ENCODE measurements around the gene NUDT7. TPM values are rescaled to one million over a fixed set of nuclear protein-coding genes. Genes with fewer than 3 reads are reported as not detected.

The NUDT7 gene
- total RNA-seq, 1 donor from 2014 or later: 3.5 TPM

DNA sequence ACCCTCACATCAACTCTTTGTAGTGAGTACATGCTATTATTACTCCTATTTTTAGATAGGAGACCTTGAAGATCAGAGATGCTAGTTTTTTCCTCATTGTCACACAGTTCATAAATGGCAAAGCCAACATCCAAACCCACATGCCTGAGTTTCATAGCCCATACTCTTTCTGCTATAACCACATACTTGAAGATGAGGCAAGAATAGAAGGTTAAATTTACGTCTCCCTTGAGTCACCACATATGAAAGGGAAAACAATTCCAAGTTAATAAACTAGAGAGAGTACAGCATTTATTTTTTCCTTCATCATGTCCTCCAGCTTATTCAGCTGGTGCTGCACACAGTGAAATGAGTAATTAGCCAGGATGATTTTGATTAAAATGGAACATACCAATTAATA, 23.7 kb downstream of the NUDT7 start:
- Histone ChIP-seq H2AFZ (ENCODE audit: low read depth, low read length) (no peak overlapping the region), H3K27ac (ENCODE audit: low read depth, low read length) (no peak overlapping the region), H3K4me2 (ENCODE audit: low read length) (no peak overlapping the region), H3K4me3 (ENCODE audit: insufficient read depth, low read depth, low read length) (no peak overlapping the region), H4K20me1 (ENCODE audit: insufficient read depth, low read length) (no peaks in the 10 kb centered on the region), H3K36me3 (ENCODE audit: insufficient read depth, low read length) (no peaks in the 10 kb centered on the region), H3K9ac (ENCODE audit: low read length) (no peak overlapping the region), H3K79me2 (ENCODE audit: insufficient read depth, low read length) (no peaks in the 10 kb centered on the region), H3K9me3 (ENCODE audit: insufficient read depth, low read depth, low read length) (no peaks in the 10 kb centered on the region), H3K4me1 (ENCODE audit: insufficient read depth, low read length) (no peaks in the 10 kb centered on the region), H3K27me3 (ENCODE audit: insufficient read depth, low read length) (peaks cover 2% of the 10 kb centered on the region)
- Mint-ChIP-seq H3K27me3 (ENCODE audit: low read depth, unreplicated experiment) (peaks cover 16% of the 10 kb centered on the region), H3K27ac (ENCODE audit: unreplicated experiment) (no peak overlapping the region), H3K9me3 (ENCODE audit: unreplicated experiment) (peaks cover 5% of the 10 kb centered on the region), H3K4me1 (ENCODE audit: low read depth, unreplicated experiment) (no peaks in the 10 kb centered on the region), H3K4me3 (ENCODE audit: unreplicated experiment) (no peak overlapping the region), H3K36me3 (ENCODE audit: low read depth, unreplicated experiment) (no peaks in the 10 kb centered on the region)
- FAIRE-seq (no peak), DNase-seq (ENCODE audit: low read depth) (no peak)
- TF ChIP-seq, protein P1, sequence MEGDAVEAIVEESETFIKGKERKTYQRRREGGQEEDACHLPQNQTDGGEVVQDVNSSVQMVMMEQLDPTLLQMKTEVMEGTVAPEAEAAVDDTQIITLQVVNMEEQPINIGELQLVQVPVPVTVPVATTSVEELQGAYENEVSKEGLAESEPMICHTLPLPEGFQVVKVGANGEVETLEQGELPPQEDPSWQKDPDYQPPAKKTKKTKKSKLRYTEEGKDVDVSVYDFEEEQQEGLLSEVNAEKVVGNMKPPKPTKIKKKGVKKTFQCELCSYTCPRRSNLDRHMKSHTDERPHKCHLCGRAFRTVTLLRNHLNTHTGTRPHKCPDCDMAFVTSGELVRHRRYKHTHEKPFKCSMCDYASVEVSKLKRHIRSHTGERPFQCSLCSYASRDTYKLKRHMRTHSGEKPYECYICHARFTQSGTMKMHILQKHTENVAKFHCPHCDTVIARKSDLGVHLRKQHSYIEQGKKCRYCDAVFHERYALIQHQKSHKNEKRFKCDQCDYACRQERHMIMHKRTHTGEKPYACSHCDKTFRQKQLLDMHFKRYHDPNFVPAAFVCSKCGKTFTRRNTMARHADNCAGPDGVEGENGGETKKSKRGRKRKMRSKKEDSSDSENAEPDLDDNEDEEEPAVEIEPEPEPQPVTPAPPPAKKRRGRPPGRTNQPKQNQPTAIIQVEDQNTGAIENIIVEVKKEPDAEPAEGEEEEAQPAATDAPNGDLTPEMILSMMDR (IDR thresholded peaks at IDR 0.05; ENCODE audit: insufficient read depth, low read depth, low read length): no peak
- no peak for TF ChIP-seq EZH2 (IDR thresholded peaks at IDR 0.05; ENCODE audit: insufficient read depth, low read length)

DNA sequence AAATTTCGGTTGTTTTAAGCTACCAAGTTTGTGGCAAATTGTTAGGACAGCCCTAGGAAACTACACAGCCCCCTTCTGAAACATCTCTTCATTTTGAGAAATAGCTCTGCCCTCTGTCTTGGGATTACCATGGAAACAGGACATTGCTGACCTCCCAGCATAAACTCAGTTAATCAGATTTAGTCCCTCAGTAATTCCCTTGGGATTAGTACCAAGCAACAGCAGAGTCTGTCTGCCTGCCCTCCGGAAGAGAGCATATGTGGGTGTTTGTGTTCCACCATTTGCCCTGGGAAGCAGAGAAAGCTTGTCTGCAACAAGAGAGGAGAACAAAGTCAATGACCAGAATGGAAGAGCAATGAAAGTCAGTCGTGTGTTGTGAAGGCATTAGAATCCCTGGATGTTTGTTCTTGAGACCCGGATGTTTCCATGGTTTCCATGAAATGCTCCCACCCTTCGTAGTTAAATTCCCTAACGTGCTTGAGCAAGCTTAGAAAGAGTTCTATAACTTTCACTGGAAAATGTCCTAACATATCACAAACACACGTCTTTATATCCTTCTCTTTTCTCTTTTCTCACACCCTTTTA, 26.2 kb downstream of the NUDT7 start:
- Histone ChIP-seq H3K36me3 (ENCODE audit: insufficient read depth, low read length) (no peaks in the 10 kb centered on the region), H3K9me3 (ENCODE audit: insufficient read depth, low read depth, low read length) (no peaks in the 10 kb centered on the region), H4K20me1 (ENCODE audit: insufficient read depth, low read length) (no peaks in the 10 kb centered on the region), H2AFZ (ENCODE audit: low read depth, low read length) (no peak overlapping the region), H3K4me3 (ENCODE audit: insufficient read depth, low read depth, low read length) (no peak overlapping the region), H3K27ac (ENCODE audit: low read depth, low read length) (no peak overlapping the region), H3K4me2 (ENCODE audit: low read length) (no peak overlapping the region), H3K4me1 (ENCODE audit: insufficient read depth, low read length) (no peaks in the 10 kb centered on the region), H3K79me2 (ENCODE audit: insufficient read depth, low read length) (no peaks in the 10 kb centered on the region), H3K27me3 (ENCODE audit: insufficient read depth, low read length) (peaks cover 2% of the 10 kb centered on the region), H3K9ac (ENCODE audit: low read length) (no peak overlapping the region)
- Mint-ChIP-seq H3K27ac (ENCODE audit: unreplicated experiment) (no peak overlapping the region), H3K27me3 (ENCODE audit: low read depth, unreplicated experiment) (peaks cover 32% of the 10 kb centered on the region), H3K4me1 (ENCODE audit: low read depth, unreplicated experiment) (no peaks in the 10 kb centered on the region), H3K36me3 (ENCODE audit: low read depth, unreplicated experiment) (no peaks in the 10 kb centered on the region), H3K9me3 (ENCODE audit: unreplicated experiment) (peaks cover 5% of the 10 kb centered on the region), H3K4me3 (ENCODE audit: unreplicated experiment) (no peak overlapping the region)
- TF ChIP-seq, protein P1 (IDR thresholded peaks at IDR 0.05; ENCODE audit: insufficient read depth, low read depth, low read length): no peak
- no peak for TF ChIP-seq EZH2 (IDR thresholded peaks at IDR 0.05; ENCODE audit: insufficient read depth, low read length)
- DNase-seq (ENCODE audit: low read depth) (no peak), FAIRE-seq (no peak)

DNA sequence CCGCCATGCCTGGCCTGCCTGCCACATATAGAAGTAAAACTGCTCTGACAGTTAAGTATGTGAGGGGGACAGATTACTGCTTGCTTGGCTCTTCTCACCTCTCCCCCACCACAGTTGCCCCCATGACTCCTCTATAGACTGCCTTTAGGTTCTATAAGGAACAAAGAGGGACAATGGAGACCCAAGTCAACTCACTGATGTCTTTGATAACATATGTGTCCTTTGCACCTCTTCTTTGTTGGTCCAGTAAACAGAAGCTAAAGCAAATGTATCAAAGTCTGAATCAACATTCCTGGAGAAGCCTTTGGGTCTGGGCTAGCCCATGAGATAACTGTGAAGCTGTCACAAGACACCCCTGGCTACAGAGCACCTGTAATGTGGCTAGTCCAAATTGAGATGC, 27.1 kb downstream of the NUDT7 start:
- no peak for FAIRE-seq
- Mint-ChIP-seq H3K27ac (ENCODE audit: unreplicated experiment) (no peak overlapping the region), H3K4me1 (ENCODE audit: low read depth, unreplicated experiment) (no peaks in the 10 kb centered on the region), H3K4me3 (ENCODE audit: unreplicated experiment) (no peak overlapping the region), H3K36me3 (ENCODE audit: low read depth, unreplicated experiment) (no peaks in the 10 kb centered on the region), H3K27me3 (ENCODE audit: low read depth, unreplicated experiment) (peaks cover 36% of the 10 kb centered on the region), H3K9me3 (ENCODE audit: unreplicated experiment) (peaks cover 5% of the 10 kb centered on the region)
- DNase-seq (ENCODE audit: low read depth): no peak
- Histone ChIP-seq H3K36me3 (ENCODE audit: insufficient read depth, low read length) (no peaks in the 10 kb centered on the region), H3K27ac (ENCODE audit: low read depth, low read length) (no peak overlapping the region), H3K9me3 (ENCODE audit: insufficient read depth, low read depth, low read length) (no peaks in the 10 kb centered on the region), H3K9ac (ENCODE audit: low read length) (no peak overlapping the region), H3K27me3 (ENCODE audit: insufficient read depth, low read length) (peaks cover 2% of the 10 kb centered on the region), H3K4me1 (ENCODE audit: insufficient read depth, low read length) (no peaks in the 10 kb centered on the region), H3K79me2 (ENCODE audit: insufficient read depth, low read length) (no peaks in the 10 kb centered on the region), H2AFZ (ENCODE audit: low read depth, low read length) (no peak overlapping the region), H4K20me1 (ENCODE audit: insufficient read depth, low read length) (no peaks in the 10 kb centered on the region), H3K4me3 (ENCODE audit: insufficient read depth, low read depth, low read length) (no peak overlapping the region), H3K4me2 (ENCODE audit: low read length) (no peak overlapping the region)
- TF ChIP-seq EZH2 (IDR thresholded peaks at IDR 0.05; ENCODE audit: insufficient read depth, low read length): no peak
- TF ChIP-seq, protein P1 (IDR thresholded peaks at IDR 0.05; ENCODE audit: insufficient read depth, low read depth, low read length): no peak

Data from astrocyte (in vitro differentiated cells and primary cell).